GM23338 (cell line): ENCODE measurements around the gene ZNF439. TPM values are rescaled to one million over a fixed set of nuclear protein-coding genes. Genes with fewer than 3 reads are reported as not detected.
"Not testable (repeated sequence)": the region's sequence is repeated elsewhere in the genome, so short reads cannot be mapped to it uniquely, and the experiment has no call there.

Source experiments
- ATAC-seq: fragments of 200-7000 bp; cut with Tn5 transposase; 3 replicates; pipeline ENCODE4 v1.9.1; 2020
- DNase-seq: peaks from one replicate; pipeline ENCODE4 v3.0.0-alpha.2; 2015; ENCODE audit warnings: low spot score
- H2AFZ ChIP-seq: fragments of 200-600 bp; sonication (generic); 2 replicates; pipeline ENCODE4 v1.8.0; 2016; ENCODE audit warnings: antibody characterized with exemption, mild to moderate bottlenecking, moderate library complexity
- H3F3A ChIP-seq: fragments of 200-600 bp; sonication (generic); replicated peaks from 2 replicates; pipeline ENCODE4 v1.8.0; 2017; ENCODE audit warnings: antibody characterized with exemption, mixed run types, low read depth
- H3K27ac ChIP-seq: fragments of 200-600 bp; sonication (generic); 2 replicates; pipeline ENCODE4 v1.6.1; 2016; ENCODE audit warnings: low read depth
- H3K27me3 ChIP-seq: fragments of 200-600 bp; sonication (generic); 2 replicates; pipeline ENCODE4 v1.8.0; 2016; ENCODE audit warnings: mild to moderate bottlenecking, mixed run types, moderate library complexity; ENCODE audit not compliant: insufficient read depth
- H3K36me3 ChIP-seq: fragments of 200-600 bp; sonication (generic); 2 replicates; pipeline ENCODE4 v1.8.0; 2016; ENCODE audit warnings: mild to moderate bottlenecking; ENCODE audit not compliant: insufficient read depth
- H3K4me1 ChIP-seq: fragments of 200-600 bp; sonication (generic); 2 replicates; pipeline ENCODE4 v1.8.0; 2016; ENCODE audit warnings: mild to moderate bottlenecking, moderate library complexity; ENCODE audit not compliant: insufficient read depth
- H3K4me2 ChIP-seq: fragments of 200-600 bp; sonication (generic); 2 replicates; pipeline ENCODE4 v1.7.1; 2017; ENCODE audit warnings: mixed run types
- H3K4me3 ChIP-seq: fragments of 200-600 bp; sonication (generic); 2 replicates; pipeline ENCODE4 v1.6.1; 2016; ENCODE audit warnings: mixed run types
- H3K79me2 ChIP-seq: fragments of 200-600 bp; sonication (generic); replicated peaks from 2 replicates; pipeline ENCODE4 v1.8.0; 2017; ENCODE audit warnings: mild to moderate bottlenecking; ENCODE audit not compliant: insufficient read depth
- H3K9me2 ChIP-seq: fragments of 200-600 bp; sonication (generic); 2 replicates; pipeline ENCODE4 v1.8.0; 2017; ENCODE audit not compliant: insufficient read depth
- H4K20me1 ChIP-seq: fragments of 200-600 bp; sonication (generic); replicated peaks from 2 replicates; pipeline ENCODE4 v1.8.0; 2017; ENCODE audit warnings: mild to moderate bottlenecking; ENCODE audit not compliant: insufficient read depth
- H3K27ac Mint-ChIP-seq: 2 replicates; pipeline ENCODE4 v1.8.0; 2020; ENCODE audit warnings: inconsistent platforms, mild to moderate bottlenecking, moderate library complexity, mixed read lengths
- H3K27me3 Mint-ChIP-seq: 3 replicates; pipeline ENCODE4 v1.8.0; 2022; ENCODE audit warnings: low read depth, mild to moderate bottlenecking, moderate library complexity, mixed read lengths, inconsistent platforms; ENCODE audit not compliant: insufficient read depth, poor library complexity
- H3K36me3 Mint-ChIP-seq: 3 replicates; pipeline ENCODE4 v1.8.0; 2021; ENCODE audit warnings: low read depth, mild to moderate bottlenecking, inconsistent platforms, moderate library complexity, mixed read lengths
- H3K4me1 Mint-ChIP-seq: 3 replicates; pipeline ENCODE4 v1.8.0; 2020; ENCODE audit warnings: mild to moderate bottlenecking, inconsistent platforms, mixed read lengths
- H3K4me3 Mint-ChIP-seq: 3 replicates; pipeline ENCODE4 v1.8.0; 2021; ENCODE audit warnings: moderate library complexity, mild to moderate bottlenecking, inconsistent platforms, mixed read lengths
- H3K9me3 Mint-ChIP-seq: 3 replicates; pipeline ENCODE4 v1.8.0; 2020; ENCODE audit warnings: moderate library complexity, mild to moderate bottlenecking, inconsistent platforms, mixed read lengths
- CREB1 ChIP-seq: fragments of 250-450 bp; sonication (Bioruptor Pico); IDR thresholded peaks from 2 replicates; pipeline ENCODE4 v1.5.0; 2020; ENCODE audit warnings: low read depth, mild to moderate bottlenecking, moderate library complexity
- ETS1 ChIP-seq: IDR thresholded peaks from 2 replicates; pipeline ENCODE4 v1.6.1; 2016; ENCODE audit warnings: antibody characterized with exemption
- EZH2 ChIP-seq: fragments of 200-600 bp; sonication (generic); IDR thresholded peaks from one replicate; pipeline ENCODE4 v1.8.0; 2017; ENCODE audit warnings: antibody characterized with exemption, mild to moderate bottlenecking, low read depth; ENCODE audit not compliant: unreplicated experiment
- EZH2phosphoT487 ChIP-seq: fragments of 200-600 bp; sonication (generic); IDR thresholded peaks from one replicate; pipeline ENCODE4 v1.8.1; 2018; ENCODE audit warnings: antibody characterized with exemption; ENCODE audit not compliant: unreplicated experiment
- JUNB ChIP-seq: IDR thresholded peaks from one replicate; pipeline ENCODE4 v1.6.1; 2016; ENCODE audit warnings: antibody characterized with exemption; ENCODE audit not compliant: unreplicated experiment
- NANOG ChIP-seq: IDR thresholded peaks from 2 replicates; pipeline ENCODE4 v1.6.1; 2016; ENCODE audit warnings: antibody characterized with exemption, borderline replicate concordance
- POLR2AphosphoS5 ChIP-seq: IDR thresholded peaks from 2 replicates; pipeline ENCODE4 v1.6.1; 2016; ENCODE audit warnings: antibody characterized with exemption, low read depth
- STAT1 ChIP-seq: IDR thresholded peaks from one replicate; pipeline ENCODE4 v1.6.1; 2016; ENCODE audit warnings: antibody characterized with exemption; ENCODE audit not compliant: unreplicated experiment
- ZNF114 ChIP-seq: fragments of 250-450 bp; sonication (Bioruptor Pico); IDR thresholded peaks from 2 replicates; pipeline ENCODE4 v1.5.0; 2020; ENCODE audit warnings: mild to moderate bottlenecking, moderate library complexity
- ZNF331 ChIP-seq: fragments of 250-450 bp; sonication (Bioruptor Pico); IDR thresholded peaks from 2 replicates; pipeline ENCODE4 v1.5.0; 2020; ENCODE audit warnings: low read depth, mild to moderate bottlenecking, moderate library complexity
- polyA plus RNA-seq: library from polyadenylated mRNA; unstranded; fragments of >200 nt; fragmentation: Nextera tagmentation; extraction: Ambion mirVana; gene quantifications from 2 replicates; pipeline ENCODE4 v1.2.1, GENCODE V29; 2016
- total RNA-seq: library from RNA; depleted of rRNA; stranded (reverse); fragments of >200 nt; shearing (Covaris generic); gene quantifications from 2 replicates; pipeline ENCODE4 v1.2.3, GENCODE V29; 2014
- TF ChIP-seq, protein P1 (sequence below), 2 experiments: fragments of 200-600 bp in 1 of 2; sonication (generic) in 1 of 2; conservative IDR thresholded peaks; 2 replicates each; pipeline versions ENCODE4 v1.5.1 to v1.6.1; 2016 to 2017; ENCODE audit warnings: antibody characterized with exemption in 2 of 2, low read depth in 2 of 2, mild to moderate bottlenecking in 2 of 2, moderate library complexity in 1 of 2

The ZNF439 gene
- total and polyA plus RNA-seq, 2 experiments from 2014 or later = 4.5 to 6.6 TPM

DNA sequence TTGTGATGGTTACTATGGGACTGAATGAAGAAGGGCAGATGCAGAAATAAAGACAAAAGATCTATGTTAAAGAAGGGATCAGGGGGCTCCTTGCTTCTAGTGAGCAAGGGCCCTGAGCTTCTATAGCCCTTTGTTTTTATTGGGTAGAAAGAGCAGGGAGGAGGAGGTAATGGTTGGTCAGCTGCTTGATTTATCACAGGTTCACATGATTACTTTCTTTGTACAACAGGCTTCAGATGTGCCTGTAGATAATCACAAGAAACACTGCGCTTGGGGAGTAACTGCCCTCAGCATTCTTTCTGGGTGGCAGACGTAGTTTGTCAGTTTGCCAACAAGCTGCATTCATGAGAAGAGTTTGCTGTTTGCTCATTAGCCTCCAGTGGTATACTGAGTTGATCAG, 4.8 kb upstream of the ZNF439 start (continued):
- TF ChIP-seq ZNF114 (CRISPR knock-in tag) (no peak), ZNF331 (no peak), CREB1 (no peak), NANOG (no peak)
- TF ChIP-seq, protein P1, sequence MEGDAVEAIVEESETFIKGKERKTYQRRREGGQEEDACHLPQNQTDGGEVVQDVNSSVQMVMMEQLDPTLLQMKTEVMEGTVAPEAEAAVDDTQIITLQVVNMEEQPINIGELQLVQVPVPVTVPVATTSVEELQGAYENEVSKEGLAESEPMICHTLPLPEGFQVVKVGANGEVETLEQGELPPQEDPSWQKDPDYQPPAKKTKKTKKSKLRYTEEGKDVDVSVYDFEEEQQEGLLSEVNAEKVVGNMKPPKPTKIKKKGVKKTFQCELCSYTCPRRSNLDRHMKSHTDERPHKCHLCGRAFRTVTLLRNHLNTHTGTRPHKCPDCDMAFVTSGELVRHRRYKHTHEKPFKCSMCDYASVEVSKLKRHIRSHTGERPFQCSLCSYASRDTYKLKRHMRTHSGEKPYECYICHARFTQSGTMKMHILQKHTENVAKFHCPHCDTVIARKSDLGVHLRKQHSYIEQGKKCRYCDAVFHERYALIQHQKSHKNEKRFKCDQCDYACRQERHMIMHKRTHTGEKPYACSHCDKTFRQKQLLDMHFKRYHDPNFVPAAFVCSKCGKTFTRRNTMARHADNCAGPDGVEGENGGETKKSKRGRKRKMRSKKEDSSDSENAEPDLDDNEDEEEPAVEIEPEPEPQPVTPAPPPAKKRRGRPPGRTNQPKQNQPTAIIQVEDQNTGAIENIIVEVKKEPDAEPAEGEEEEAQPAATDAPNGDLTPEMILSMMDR (conservative IDR thresholded peaks at IDR 0.05; ENCODE audit: low read depth in 2 of 2) = no peak

DNA sequence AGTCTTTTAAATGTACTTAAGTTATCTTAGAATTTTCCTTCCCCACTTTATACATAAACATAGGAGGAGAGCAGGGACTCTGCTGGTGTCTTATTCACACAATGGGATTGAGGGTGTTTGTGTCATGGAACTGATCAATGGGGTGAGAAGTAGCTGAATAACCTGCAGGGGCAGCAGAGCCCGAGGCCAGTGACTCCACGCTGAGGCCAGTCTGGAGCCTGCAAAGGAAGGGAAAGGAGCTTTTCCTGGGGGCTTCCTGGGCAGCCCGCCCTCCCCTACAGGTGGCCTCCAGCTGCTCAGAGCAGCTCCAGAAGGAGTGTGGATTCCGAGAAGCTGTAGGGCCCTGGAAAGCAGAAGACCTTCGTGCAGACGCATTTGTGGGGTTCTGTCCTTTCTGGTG, 911 bp upstream of the ZNF439 start:
- H3K27ac ChIP-seq, H3F3A ChIP-seq, H3K79me2 ChIP-seq, H2AFZ ChIP-seq, H3K9me2 ChIP-seq, H3K36me3 ChIP-seq, H3K4me3 ChIP-seq, H3K27me3 Mint-ChIP-seq, H3K4me1 Mint-ChIP-seq, ATAC-seq, H3K27ac Mint-ChIP-seq, H4K20me1 ChIP-seq, H3K4me3 Mint-ChIP-seq, H3K4me1 ChIP-seq, H3K4me2 ChIP-seq: not testable (repeated sequence)
- H3K36me3 Mint-ChIP-seq = peaks cover 22% of the 10 kb centered on the region
- TF ChIP-seq, protein P1 (conservative IDR thresholded peaks at IDR 0.05; ENCODE audit: low read depth in 2 of 2) = peak in 1 of 2 experiments; percentile 23; a peak in 1 of 4 replicates
- H3K27me3 ChIP-seq = peaks cover 15% of the 10 kb centered on the region
- peaks cover 95% of the 10 kb centered on the region for H3K9me3 Mint-ChIP-seq
- DNase-seq = peak; percentile 59

DNA sequence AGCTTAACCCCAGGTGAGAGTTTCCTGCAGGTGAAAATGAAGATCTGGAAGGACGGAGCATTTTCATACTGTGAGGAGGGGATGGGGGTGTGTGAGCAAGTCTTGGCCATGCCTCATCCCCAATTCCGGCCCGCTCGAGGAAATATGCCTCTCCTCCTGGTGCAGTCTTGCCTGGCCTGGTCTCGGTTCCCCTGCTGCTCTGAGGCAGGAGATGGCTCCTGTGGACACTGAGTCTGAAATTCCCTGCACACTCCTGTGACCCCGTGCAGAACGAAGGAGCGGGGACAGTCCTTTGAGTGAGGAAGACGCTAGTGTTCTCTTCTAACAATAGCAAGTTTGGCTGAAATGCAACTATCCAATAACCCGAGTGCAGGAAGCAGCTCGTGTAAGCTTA, 329 bp upstream of the ZNF439 start:
- no peaks in the 10 kb centered on the region for H4K20me1 ChIP-seq
- peak overlapping the region; percentile 85 for H3K4me2 ChIP-seq
- H3K79me2 ChIP-seq = no peaks in the 10 kb centered on the region
- peak overlapping the region; percentile 65 for H3K4me3 ChIP-seq
- H3K9me2 ChIP-seq = no peaks in the 10 kb centered on the region
- Mint-ChIP-seq H3K4me1 (no peaks in the 10 kb centered on the region), H3K27me3 (peaks cover 5% of the 10 kb centered on the region), H3K4me3 (no peak overlapping the region), H3K27ac (no peak overlapping the region), H3K36me3 (peaks cover 22% of the 10 kb centered on the region), H3K9me3 (peaks cover 93% of the 10 kb centered on the region)
- DNase-seq (no peak), ATAC-seq (no peak)
- no peaks in the 10 kb centered on the region for H3F3A ChIP-seq
- no peak overlapping the region for H3K27ac ChIP-seq
- no peaks in the 10 kb centered on the region for H3K36me3 ChIP-seq
- peaks cover 15% of the 10 kb centered on the region for H3K27me3 ChIP-seq
- H3K4me1 ChIP-seq = no peaks in the 10 kb centered on the region
- peak overlapping the region; percentile 87; the same call in 1 of the 2 replicates for H2AFZ ChIP-seq
- TF ChIP-seq, protein P1 (conservative IDR thresholded peaks at IDR 0.05; ENCODE audit: low read depth in 2 of 2) = no peak
- TF ChIP-seq EZH2 = no peak
- no peak for TF ChIP-seq EZH2phosphoT487
- TF ChIP-seq POLR2AphosphoS5 = no peak
- no peak for TF ChIP-seq STAT1
- no peak for TF ChIP-seq ETS1
- TF ChIP-seq CREB1 = no peak
- no peak for TF ChIP-seq JUNB
- no peak for TF ChIP-seq NANOG
- no peak for TF ChIP-seq ZNF114 (CRISPR knock-in tag)
- no peak for TF ChIP-seq ZNF331
